ENCODE results near the gene PTPRE.

Gene PTPRE

GRCh38 chr10:127997937-127998336 lies 91.0 kb downstream of the PTPRE start:
- TF ChIP-seq, protein P1, sequence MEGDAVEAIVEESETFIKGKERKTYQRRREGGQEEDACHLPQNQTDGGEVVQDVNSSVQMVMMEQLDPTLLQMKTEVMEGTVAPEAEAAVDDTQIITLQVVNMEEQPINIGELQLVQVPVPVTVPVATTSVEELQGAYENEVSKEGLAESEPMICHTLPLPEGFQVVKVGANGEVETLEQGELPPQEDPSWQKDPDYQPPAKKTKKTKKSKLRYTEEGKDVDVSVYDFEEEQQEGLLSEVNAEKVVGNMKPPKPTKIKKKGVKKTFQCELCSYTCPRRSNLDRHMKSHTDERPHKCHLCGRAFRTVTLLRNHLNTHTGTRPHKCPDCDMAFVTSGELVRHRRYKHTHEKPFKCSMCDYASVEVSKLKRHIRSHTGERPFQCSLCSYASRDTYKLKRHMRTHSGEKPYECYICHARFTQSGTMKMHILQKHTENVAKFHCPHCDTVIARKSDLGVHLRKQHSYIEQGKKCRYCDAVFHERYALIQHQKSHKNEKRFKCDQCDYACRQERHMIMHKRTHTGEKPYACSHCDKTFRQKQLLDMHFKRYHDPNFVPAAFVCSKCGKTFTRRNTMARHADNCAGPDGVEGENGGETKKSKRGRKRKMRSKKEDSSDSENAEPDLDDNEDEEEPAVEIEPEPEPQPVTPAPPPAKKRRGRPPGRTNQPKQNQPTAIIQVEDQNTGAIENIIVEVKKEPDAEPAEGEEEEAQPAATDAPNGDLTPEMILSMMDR (IDR thresholded peaks at IDR 0.05; ENCODE audit: low read depth, low read length) = no peak

DNA sequence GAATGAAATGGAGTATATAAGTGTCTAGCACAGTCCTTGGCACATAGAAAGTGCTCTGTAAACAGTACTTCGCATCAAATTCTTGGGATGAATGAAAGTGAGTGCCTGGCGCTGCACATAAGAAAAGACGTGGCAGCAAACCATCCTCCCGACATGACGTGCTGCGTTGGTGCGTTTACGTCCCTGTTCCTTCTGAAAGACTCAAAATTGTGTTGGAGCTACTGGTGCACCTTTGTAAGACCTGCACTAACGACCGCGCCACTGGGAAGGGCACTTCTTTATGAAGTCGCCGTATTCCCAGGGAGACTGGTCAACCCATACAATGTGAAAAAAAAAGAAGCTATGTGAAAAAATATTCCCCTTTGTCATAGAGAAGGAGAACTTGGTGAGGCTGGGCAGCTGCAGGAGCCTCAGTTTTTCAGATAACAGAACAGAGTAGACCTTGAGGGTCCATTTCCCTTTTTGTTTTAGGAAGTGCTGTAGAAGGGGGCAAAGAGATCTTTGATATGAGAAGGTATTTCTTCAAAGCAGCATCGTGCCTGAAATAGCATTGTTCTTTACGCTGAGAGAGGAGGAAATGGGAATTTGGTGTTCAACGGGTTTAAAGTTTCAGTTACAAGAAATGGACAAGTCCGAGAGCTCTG lies 91.7 kb downstream of the PTPRE start:
- no peak for DNase-seq (ENCODE audit: extremely low read depth, low read depth)
- TF ChIP-seq, protein P1 (IDR thresholded peaks at IDR 0.05; ENCODE audit: low read depth, low read length) = no peak

More at GRCh38 chr10:127997937-127998336, 91.0 kb downstream of the PTPRE start:
- DNase-seq (ENCODE audit: extremely low read depth, low read depth) = no peak

DNA sequence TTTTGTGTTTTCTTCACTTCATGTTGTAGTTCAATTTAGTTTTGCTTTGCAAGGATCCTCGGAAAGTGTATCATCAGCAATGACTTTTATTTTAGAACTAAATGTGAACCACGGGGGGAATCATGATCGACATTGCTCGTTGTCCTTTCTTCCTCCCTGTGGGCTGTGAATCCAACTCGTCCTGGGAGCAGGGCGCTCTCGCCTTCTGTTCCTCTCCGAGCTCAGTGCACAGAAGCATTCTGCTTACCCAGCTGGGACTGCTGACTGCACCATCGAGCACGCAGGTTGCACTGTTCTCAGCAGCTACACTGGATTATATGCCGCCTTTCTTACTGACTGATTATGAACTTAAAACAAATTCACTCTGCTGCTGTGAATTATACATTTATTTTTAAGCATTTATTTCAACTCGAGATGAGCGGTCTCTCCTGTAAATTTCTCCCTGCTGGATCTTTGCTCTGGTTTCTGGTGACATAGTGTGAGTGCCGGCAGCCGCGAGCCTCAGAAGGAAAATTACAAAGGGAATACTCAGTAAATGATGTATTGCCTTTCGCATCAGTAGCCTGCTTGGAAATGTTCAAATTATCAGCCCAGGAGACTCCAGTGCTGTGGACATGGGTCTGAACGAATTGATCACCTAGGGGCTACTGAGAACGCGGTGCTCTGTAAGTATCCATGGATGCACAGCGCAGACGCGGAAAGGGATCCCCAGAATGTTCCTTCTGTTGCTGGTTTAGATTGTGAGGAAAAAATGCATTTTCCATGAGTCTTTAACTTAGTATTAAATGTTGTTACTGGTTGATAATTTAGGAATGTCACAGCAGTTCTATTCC lies 92.6 kb downstream of the PTPRE start:
- TF ChIP-seq, protein P1 (IDR thresholded peaks at IDR 0.05; ENCODE audit: low read depth, low read length) = no peak

GRCh38 chr10:128000471-128001362 lies 93.8 kb downstream of the PTPRE start:
- TF ChIP-seq, protein P1 (IDR thresholded peaks at IDR 0.05; ENCODE audit: low read depth, low read length) = no peak

More for the DNA sequence above, 92.6 kb downstream of the PTPRE start:
- DNase-seq (ENCODE audit: extremely low read depth, low read depth) = no peak

GRCh38 chr10:128001363-128001745 lies 94.5 kb downstream of the PTPRE start:
- TF ChIP-seq, protein P1 (IDR thresholded peaks at IDR 0.05; ENCODE audit: low read depth, low read length) = no peak
- no peak for DNase-seq (ENCODE audit: extremely low read depth, low read depth)

More at GRCh38 chr10:128000471-128001362, 93.8 kb downstream of the PTPRE start:
- no peak for DNase-seq (ENCODE audit: extremely low read depth, low read depth)

DNA sequence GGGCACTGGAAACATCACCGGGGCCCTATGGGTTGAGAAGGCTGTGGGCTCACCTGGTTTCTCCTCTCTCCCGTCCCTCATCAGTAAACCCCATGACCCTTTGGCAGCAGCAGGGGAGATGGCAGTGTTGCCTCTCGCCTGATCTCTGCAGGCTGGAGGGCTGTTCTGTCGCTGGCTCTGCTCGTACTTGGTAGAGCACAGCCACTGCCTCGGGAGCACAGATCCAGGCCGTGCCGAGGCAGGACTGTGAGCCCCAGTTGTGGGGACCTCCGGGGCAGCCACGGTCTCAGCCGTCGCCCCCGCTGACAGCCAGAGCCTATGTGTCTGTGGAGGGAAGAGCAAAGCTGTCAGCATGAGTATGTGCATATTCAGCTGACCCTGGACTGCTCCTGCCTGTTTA lies 94.9 kb downstream of the PTPRE start:
- TF ChIP-seq, protein P1 (IDR thresholded peaks at IDR 0.05; ENCODE audit: low read depth, low read length) = no peak
- DNase-seq (ENCODE audit: extremely low read depth, low read depth) = no peak

Data from AG09319 (cell line).